Measurements from ENCODE around the gene SLC44A4. TPM values are rescaled to one million over a fixed set of nuclear protein-coding genes. Genes with fewer than 3 reads are reported as not detected.
"Not testable (repeated sequence)": the region's sequence is repeated elsewhere in the genome, so short reads cannot be mapped to it uniquely, and the experiment has no call there.

The SLC44A4 gene
- total RNA-seq, 1 donor from 2014 or later = not detected

- H3K27ac Mint-ChIP-seq (ENCODE audit: unreplicated experiment) = no peak overlapping the region
- H3K4me1 Mint-ChIP-seq (ENCODE audit: low read depth) = peaks cover 5% of the 10 kb centered on the region
- peaks cover 5% of the 10 kb centered on the region for H3K36me3 Mint-ChIP-seq (ENCODE audit: low read depth)
- H3K9me3 Mint-ChIP-seq (ENCODE audit: low read depth) = no peaks in the 10 kb centered on the region
- TF ChIP-seq CTCF (IDR thresholded peaks at IDR 0.05) = no peak
- no peaks in the 10 kb centered on the region for H3K27me3 Mint-ChIP-seq (ENCODE audit: low read depth)
- DNase-seq (ENCODE audit: low spot score) = no peak
- no peak overlapping the region for H3K4me3 Mint-ChIP-seq (ENCODE audit: unreplicated experiment)
Measured at GRCh38 chr6:31874836-31875572, 3.8 kb downstream of the SLC44A4 start.

GRCh38 chr6:31874084-31874670, 4.6 kb downstream of the SLC44A4 start:
- Mint-ChIP-seq H3K9me3 (ENCODE audit: low read depth) (no peaks in the 10 kb centered on the region), H3K4me1 (ENCODE audit: low read depth) (peaks cover 5% of the 10 kb centered on the region), H3K36me3 (ENCODE audit: low read depth) (no peaks in the 10 kb centered on the region), H3K4me3 (ENCODE audit: unreplicated experiment) (no peak overlapping the region), H3K27me3 (ENCODE audit: low read depth) (no peaks in the 10 kb centered on the region), H3K27ac (ENCODE audit: unreplicated experiment) (no peak overlapping the region)
- TF ChIP-seq CTCF (IDR thresholded peaks at IDR 0.05) = no peak
- no peak for DNase-seq (ENCODE audit: low spot score)

- H3K4me3 Mint-ChIP-seq (ENCODE audit: unreplicated experiment) = no peak overlapping the region
- DNase-seq (ENCODE audit: low spot score) = no peak
- no peak overlapping the region for H3K27ac Mint-ChIP-seq (ENCODE audit: unreplicated experiment)
- H3K36me3 Mint-ChIP-seq (ENCODE audit: low read depth) = no peaks in the 10 kb centered on the region
- no peak for TF ChIP-seq CTCF (IDR thresholded peaks at IDR 0.05)
- H3K27me3 Mint-ChIP-seq (ENCODE audit: low read depth) = no peaks in the 10 kb centered on the region
- no peaks in the 10 kb centered on the region for H3K9me3 Mint-ChIP-seq (ENCODE audit: low read depth)
- peaks cover 5% of the 10 kb centered on the region for H3K4me1 Mint-ChIP-seq (ENCODE audit: low read depth)
Measured at GRCh38 chr6:31871046-31871659, 7.6 kb downstream of the SLC44A4 start.

- no peak overlapping the region for H3K27ac Mint-ChIP-seq (ENCODE audit: unreplicated experiment)
- TF ChIP-seq CTCF (IDR thresholded peaks at IDR 0.05) = no peak
- no peak for DNase-seq (ENCODE audit: low spot score)
- H3K27me3 Mint-ChIP-seq (ENCODE audit: low read depth) = no peaks in the 10 kb centered on the region
- no peaks in the 10 kb centered on the region for H3K9me3 Mint-ChIP-seq (ENCODE audit: low read depth)
- peaks cover 5% of the 10 kb centered on the region for H3K4me1 Mint-ChIP-seq (ENCODE audit: low read depth)
- H3K36me3 Mint-ChIP-seq (ENCODE audit: low read depth) = no peaks in the 10 kb centered on the region
- no peak overlapping the region for H3K4me3 Mint-ChIP-seq (ENCODE audit: unreplicated experiment)
Measured at GRCh38 chr6:31870385-31870921, 8.3 kb downstream of the SLC44A4 start.

- Mint-ChIP-seq H3K27ac (ENCODE audit: unreplicated experiment) (no peak overlapping the region), H3K4me3 (ENCODE audit: unreplicated experiment) (no peak overlapping the region), H3K27me3 (ENCODE audit: low read depth) (no peaks in the 10 kb centered on the region), H3K4me1 (ENCODE audit: low read depth) (peaks cover 5% of the 10 kb centered on the region), H3K9me3 (ENCODE audit: low read depth) (no peaks in the 10 kb centered on the region), H3K36me3 (ENCODE audit: low read depth) (no peaks in the 10 kb centered on the region)
- no peak for DNase-seq (ENCODE audit: low spot score)
- no peak for TF ChIP-seq CTCF (IDR thresholded peaks at IDR 0.05)
Measured at GRCh38 chr6:31869343-31869742, 9.5 kb downstream of the SLC44A4 start.

- not testable (repeated sequence) for H3K4me3 Mint-ChIP-seq (ENCODE audit: unreplicated experiment); H3K36me3 Mint-ChIP-seq (ENCODE audit: low read depth); DNase-seq (ENCODE audit: low spot score); H3K9me3 Mint-ChIP-seq (ENCODE audit: low read depth); H3K27ac Mint-ChIP-seq (ENCODE audit: unreplicated experiment); H3K4me1 Mint-ChIP-seq (ENCODE audit: low read depth); H3K27me3 Mint-ChIP-seq (ENCODE audit: low read depth)
Measured at GRCh38 chr6:31868658-31868971, 10.2 kb downstream of the SLC44A4 start.

Measured in chondrocyte (in vitro differentiated cells).